Fibroblast of gingiva (primary cell): ENCODE measurements around the gene ACTA2.
A peak's percentile ranks its signal among the peaks of the same experiment; 100 is the strongest.

Experiments used
- DNase-seq: peaks from one replicate; pipeline ENCODE4 v3.0.0-alpha.2; 2011; ENCODE audit warnings: low read depth

The ACTA2 gene

GRCh38 chr10:88952647-88953111 lies at the start of gene ACTA2:
TSS of gene ACTA2 (minus strand) at chr10:88952773. CDS start at chr10:88948930, 3,843 bp downstream.
- peak; percentile 58 for DNase-seq

GRCh38 chr10:89001729-89002072 lies 49.1 kb upstream of the ACTA2 start:
- peak; percentile 49 for DNase-seq

GRCh38 chr10:89001024-89001728 lies 48.6 kb upstream of the ACTA2 start:
- DNase-seq: no peak

- peak; percentile 90 for DNase-seq
Observed at GRCh38 chr10:88999625-89000024, 47.1 kb upstream of the ACTA2 start.

- no peak for DNase-seq
Observed at GRCh38 chr10:88996927-88997326, 44.4 kb upstream of the ACTA2 start.

GRCh38 chr10:88995156-88995876 lies 42.7 kb upstream of the ACTA2 start:
- DNase-seq: no peak

GRCh38 chr10:88994019-88994418 lies 41.4 kb upstream of the ACTA2 start:
- DNase-seq: no peak

- DNase-seq: peak; percentile 55
Observed at GRCh38 chr10:88992921-88993524, 40.5 kb upstream of the ACTA2 start.

- DNase-seq: no peak
Observed at GRCh38 chr10:88991899-88992320, 39.3 kb upstream of the ACTA2 start.

- peak; percentile 70 for DNase-seq
Observed at GRCh38 chr10:88991161-88991898, 38.8 kb upstream of the ACTA2 start.

GRCh38 chr10:88990384-88991160 lies 38.0 kb upstream of the ACTA2 start, which contains the start of gene FAS:
TSS of gene FAS (plus strand) at chr10:88990798. CDS start at chr10:88990877, 79 bp downstream.
- DNase-seq: peak; percentile 94

GRCh38 chr10:88989824-88990383 lies 37.3 kb upstream of the ACTA2 start:
- DNase-seq: peak; percentile 98

- no peak for DNase-seq
Observed at GRCh38 chr10:88989423-88989822, 36.9 kb upstream of the ACTA2 start.

GRCh38 chr10:88987840-88988239 lies 35.3 kb upstream of the ACTA2 start:
- DNase-seq: no peak

- DNase-seq: no peak
Observed at GRCh38 chr10:88987243-88987725, 34.7 kb upstream of the ACTA2 start.

GRCh38 chr10:88986549-88987242 lies 34.1 kb upstream of the ACTA2 start:
- DNase-seq: peak; percentile 21

GRCh38 chr10:88984525-88984924 lies 32.0 kb upstream of the ACTA2 start:
- DNase-seq: no peak

GRCh38 chr10:88983939-88984338 lies 31.4 kb upstream of the ACTA2 start:
- DNase-seq: no peak

- DNase-seq: no peak
Observed at GRCh38 chr10:88983206-88983605, 30.6 kb upstream of the ACTA2 start.

GRCh38 chr10:88982366-88982765 lies 29.8 kb upstream of the ACTA2 start:
- no peak for DNase-seq
